Endothelial cell of umbilical vein (primary cell): ENCODE measurements around the gene LYPLAL1.

Experiments
- CTCF ChIP-seq, 2 donors: IDR thresholded peaks; 1 replicate in 1 of 2; 2 replicates in 1 of 2; pipeline ENCODE4 v1.5.1; 2011; ENCODE audit warnings: low read length in 2 of 2, mild to moderate bottlenecking in 2 of 2, moderate library complexity in 2 of 2, control low read depth in 1 of 2, inconsistent platforms in 1 of 2, low read depth in 1 of 2; ENCODE audit not compliant: insufficient read depth in 1 of 2; ENCODE audit errors: extremely low read depth in 1 of 2
- EZH2 ChIP-seq: IDR thresholded peaks from 2 replicates; pipeline ENCODE4 v1.6.1; 2012; ENCODE audit warnings: borderline replicate concordance, low read depth, mild to moderate bottlenecking, moderate library complexity, low read length, inconsistent platforms; ENCODE audit not compliant: severe bottlenecking
- GATA2 ChIP-seq: IDR thresholded peaks from 2 replicates; pipeline ENCODE4 v1.7.0; 2011; ENCODE audit warnings: low read depth, mild to moderate bottlenecking, moderate library complexity, mixed read lengths, low read length; ENCODE audit not compliant: insufficient read length, insufficient read depth
- MAX ChIP-seq: IDR thresholded peaks from 2 replicates; pipeline ENCODE4 v1.6.1; 2011; ENCODE audit not compliant: insufficient read depth, insufficient read length
- POLR2A ChIP-seq: IDR thresholded peaks from 2 replicates; pipeline ENCODE4 v1.6.1; 2012; ENCODE audit warnings: low read depth, mild to moderate bottlenecking, control low read depth, low read length

- TF ChIP-seq EZH2 (no peak), GATA2 (no peak), CTCF (IDR thresholded peaks at IDR 0.05; ENCODE audit: extremely low read depth in 1 of 2, insufficient read depth in 1 of 2, low read depth in 1 of 2, low read length in 2 of 2) (no peak), POLR2A (no peak), MAX (no peak)
Observed at GRCh38 chr1:219128957-219129356, 44.7 kb upstream of the LYPLAL1 start.
